K562 (cell line): ENCODE measurements around the gene CCSER1. TPM values are rescaled to one million over a fixed set of nuclear protein-coding genes. Genes with fewer than 3 reads are reported as not detected.

Source experiments
- JUNB ChIP-seq: fragments of 450-650 bp; formaldehyde crosslinking; conservative IDR thresholded peaks from 2 replicates; pipeline ENCODE4 v1.4.0; 2020; ENCODE audit warnings: mild to moderate bottlenecking
- KLF6 ChIP-seq: fragments of 250-450 bp; sonication (Bioruptor Pico); IDR thresholded peaks from 2 replicates; pipeline ENCODE4 v1.4.0; 2020; ENCODE audit warnings: mild to moderate bottlenecking, moderate library complexity, borderline replicate concordance
- POLR3G ChIP-seq: IDR thresholded peaks from 2 replicates; pipeline ENCODE4 v1.6.1; 2011; ENCODE audit not compliant: insufficient read length, insufficient replicate concordance; ENCODE audit errors: extremely low read depth
- SP1 ChIP-seq: sonication (generic); formaldehyde crosslinking; IDR thresholded peaks from 2 replicates; pipeline ENCODE4 v1.8.1; 2022; ENCODE audit warnings: mild to moderate bottlenecking, missing genetic modification reagents
- TOE1 ChIP-seq, 2 experiments: fragments of 450-650 bp in 1 of 2; sonication (generic) in 1 of 2; formaldehyde crosslinking in 1 of 2; IDR thresholded peaks; 2 replicates each; pipeline versions ENCODE4 v1.7.1 to v1.8.0; 2016 to 2022; ENCODE audit warnings: borderline replicate concordance in 2 of 2, mild to moderate bottlenecking in 2 of 2, antibody characterized with exemption in 1 of 2, inconsistent platforms in 1 of 2, low read depth in 1 of 2, missing genetic modification reagents in 1 of 2, moderate library complexity in 1 of 2
- ZKSCAN8 ChIP-seq: fragments of 200-800 bp; sonication (Bioruptor generic); IDR thresholded peaks from 2 replicates; pipeline ENCODE4 v1.6.1; 2016; ENCODE audit warnings: missing genetic modification characterization, missing compliant biosample characterization
- ZNF232 ChIP-seq: sonication (generic); formaldehyde crosslinking; IDR thresholded peaks from 2 replicates; pipeline ENCODE4 v1.8.0; 2022; ENCODE audit warnings: mild to moderate bottlenecking, missing genetic modification reagents
- polyA plus RNA-seq, 8 experiments: library from polyadenylated mRNA; depleted of rRNA in 4 of 8; stranded (reverse) in 5 of 8; unstranded in 3 of 8; fragments of >200 nt; fragmentation: Nextera tagmentation in 2 of 8; fragmentation: Illumina TruSeq in 1 of 8; extraction: Ambion mirVana in 2 of 8; extraction: Trizol in 1 of 8; gene quantifications; 2 replicates each; pipeline versions ENCODE4 v1.2.1 to v1.2.3, GENCODE V29; 2011 to 2014; ENCODE audit warnings: inconsistent platforms in 1 of 8, missing spikeins in 1 of 8
- total RNA-seq, 7 experiments: library from RNA; depleted of rRNA in 6 of 7; stranded (reverse); fragments of >200 nt in 6 of 7; fragmentation: Illumina TruSeq in 2 of 7; extraction: Trizol in 2 of 7; gene quantifications; 2 replicates each; pipeline versions ENCODE4 v1.2.1 to v1.2.3, GENCODE V29; 2011 to 2021; ENCODE audit warnings: low replicate concordance in 1 of 7
- TF ChIP-seq, protein P1 (sequence below): IDR thresholded peaks from 2 replicates; pipeline ENCODE4 v1.6.1; 2011; ENCODE audit warnings: borderline replicate concordance, low read depth, mild to moderate bottlenecking, moderate library complexity, low read length; ENCODE audit not compliant: insufficient read depth, poor library complexity, severe bottlenecking
- TF ChIP-seq, protein P2 (sequence below): sonication (generic); formaldehyde crosslinking; IDR thresholded peaks from 2 replicates; pipeline ENCODE4 v1.8.0; 2023; ENCODE audit warnings: mild to moderate bottlenecking, missing genetic modification reagents

The CCSER1 gene
- total and polyA plus RNA-seq, 9 of the 15 experiments (the other 6 are each of a cell fraction or from before 2014, with no cell fraction given): not detected

DNA sequence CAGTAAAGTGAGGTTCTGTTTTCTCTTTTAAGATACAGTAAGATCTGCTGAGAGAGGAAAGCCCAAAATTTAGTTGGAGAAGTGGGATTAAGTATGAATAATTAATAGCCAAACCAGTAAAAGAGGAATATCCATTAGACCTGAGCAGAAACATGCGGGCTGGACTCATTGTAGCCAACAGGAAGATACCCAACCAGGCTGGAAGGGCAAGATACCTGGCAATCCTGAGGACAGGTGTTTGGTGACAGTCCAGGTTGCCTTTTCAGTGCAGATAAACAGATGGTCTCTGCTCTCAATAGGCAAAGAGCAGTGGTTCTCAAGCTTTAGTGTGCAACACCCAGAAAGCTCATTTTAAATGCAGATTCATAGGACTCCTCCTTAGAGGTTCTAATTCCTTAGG is 1195.8 kb downstream of the CCSER1 start (continued):
- TF ChIP-seq, protein P1, sequence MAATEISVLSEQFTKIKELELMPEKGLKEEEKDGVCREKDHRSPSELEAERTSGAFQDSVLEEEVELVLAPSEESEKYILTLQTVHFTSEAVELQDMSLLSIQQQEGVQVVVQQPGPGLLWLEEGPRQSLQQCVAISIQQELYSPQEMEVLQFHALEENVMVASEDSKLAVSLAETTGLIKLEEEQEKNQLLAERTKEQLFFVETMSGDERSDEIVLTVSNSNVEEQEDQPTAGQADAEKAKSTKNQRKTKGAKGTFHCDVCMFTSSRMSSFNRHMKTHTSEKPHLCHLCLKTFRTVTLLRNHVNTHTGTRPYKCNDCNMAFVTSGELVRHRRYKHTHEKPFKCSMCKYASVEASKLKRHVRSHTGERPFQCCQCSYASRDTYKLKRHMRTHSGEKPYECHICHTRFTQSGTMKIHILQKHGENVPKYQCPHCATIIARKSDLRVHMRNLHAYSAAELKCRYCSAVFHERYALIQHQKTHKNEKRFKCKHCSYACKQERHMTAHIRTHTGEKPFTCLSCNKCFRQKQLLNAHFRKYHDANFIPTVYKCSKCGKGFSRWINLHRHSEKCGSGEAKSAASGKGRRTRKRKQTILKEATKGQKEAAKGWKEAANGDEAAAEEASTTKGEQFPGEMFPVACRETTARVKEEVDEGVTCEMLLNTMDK: no peak
- TF ChIP-seq POLR3G (no peak), JUNB (CRISPR knock-in tag) (no peak), KLF6 (CRISPR knock-in tag) (no peak), SP1 (CRISPR knock-in tag) (no peak), ZKSCAN8 (CRISPR knock-in tag) (no peak), ZNF232 (CRISPR knock-in tag) (no peak), TOE1 (IDR thresholded peaks at IDR 0.05; ENCODE audit: borderline replicate concordance) (no peak), TOE1 (CRISPR knock-in tag; IDR thresholded peaks at IDR 0.05; ENCODE audit: borderline replicate concordance, low read depth) (no peak)
- TF ChIP-seq, protein P2, sequence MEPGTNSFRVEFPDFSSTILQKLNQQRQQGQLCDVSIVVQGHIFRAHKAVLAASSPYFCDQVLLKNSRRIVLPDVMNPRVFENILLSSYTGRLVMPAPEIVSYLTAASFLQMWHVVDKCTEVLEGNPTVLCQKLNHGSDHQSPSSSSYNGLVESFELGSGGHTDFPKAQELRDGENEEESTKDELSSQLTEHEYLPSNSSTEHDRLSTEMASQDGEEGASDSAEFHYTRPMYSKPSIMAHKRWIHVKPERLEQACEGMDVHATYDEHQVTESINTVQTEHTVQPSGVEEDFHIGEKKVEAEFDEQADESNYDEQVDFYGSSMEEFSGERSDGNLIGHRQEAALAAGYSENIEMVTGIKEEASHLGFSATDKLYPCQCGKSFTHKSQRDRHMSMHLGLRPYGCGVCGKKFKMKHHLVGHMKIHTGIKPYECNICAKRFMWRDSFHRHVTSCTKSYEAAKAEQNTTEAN (CRISPR knock-in tag): no peak
